B cell (primary cell): ENCODE measurements around the gene ALDH1L2. TPM values are rescaled to one million over a fixed set of nuclear protein-coding genes. Genes with fewer than 3 reads are reported as not detected.

Experiments
- ATAC-seq: fragments of 200-7000 bp; cut with Tn5 transposase; one replicate; pipeline ENCODE4 v1.10.0; 2021; ENCODE audit warnings: low read depth, mild to moderate bottlenecking, moderate number of reproducible peaks, moderate library complexity
- CTCF ChIA-PET: fragments of 350-600 bp; sonication (Branson Sonifier 250); formaldehyde crosslinking; loops from one replicate; lab custom pipeline; 2021; ENCODE audit warnings: antibody characterized with exemption, inconsistent platforms; lab: Charles Lee
- POLR2A ChIA-PET: fragments of 350-600 bp; sonication (Branson Sonifier 250); formaldehyde crosslinking; loops from one replicate; lab custom pipeline; 2021; ENCODE audit warnings: antibody characterized with exemption; lab: Charles Lee
- DNase-seq: peaks from one replicate; pipeline ENCODE4 v3.0.0; 2013
- H2AFZ ChIP-seq: 2 replicates; pipeline ENCODE4 v1.6.1; 2012; ENCODE audit warnings: mild to moderate bottlenecking, low read depth, low read length; ENCODE audit not compliant: insufficient read depth, poor library complexity, severe bottlenecking
- H3K27ac ChIP-seq, 2 donors: 1 replicate in 1 of 2; 2 replicates in 1 of 2; pipeline ENCODE4 v1.5.1; 2012 to 2013; ENCODE audit warnings: low read length in 2 of 2, mild to moderate bottlenecking in 2 of 2, moderate library complexity in 1 of 2
- H3K27me3 ChIP-seq, 4 experiments: fragments of 200-600 bp in 1 of 4; sonication (generic) in 1 of 4; replicated peaks in 1 of 4; 1 replicate in 2 of 4; 2 replicates in 2 of 4; pipeline versions ENCODE4 v1.6.1 to v1.7.0; 2013 to 2016; ENCODE audit warnings: low read length in 3 of 4, mild to moderate bottlenecking in 2 of 4, mixed read lengths in 1 of 4, moderate library complexity in 1 of 4; ENCODE audit not compliant: insufficient read depth in 4 of 4, control insufficient read depth in 3 of 4; ENCODE audit errors: control extremely low read depth in 1 of 4
- H3K36me3 ChIP-seq, 2 experiments: replicated peaks in 1 of 2; 1 replicate in 1 of 2; 2 replicates in 1 of 2; pipeline versions ENCODE4 v1.6.1 to v1.7.1; 2013; ENCODE audit warnings: low read length in 1 of 2; ENCODE audit not compliant: insufficient read depth in 2 of 2, control insufficient read depth in 1 of 2; ENCODE audit errors: control extremely low read depth in 1 of 2, extremely low read depth in 1 of 2
- H3K4me1 ChIP-seq, 2 donors: fragments of 200-600 bp in 1 of 2; sonication (generic) in 1 of 2; 1 replicate in 1 of 2; 2 replicates in 1 of 2; pipeline versions ENCODE4 v1.5.1 to v1.6.1; 2013 to 2017; ENCODE audit warnings: low read length in 2 of 2; ENCODE audit not compliant: control insufficient read depth in 2 of 2, insufficient read depth in 2 of 2
- H3K4me2 ChIP-seq: replicated peaks from 2 replicates; pipeline ENCODE3; 2012; ENCODE audit warnings: mild to moderate bottlenecking, low read depth, low read length; ENCODE audit not compliant: poor library complexity, severe bottlenecking
- H3K4me3 ChIP-seq, 5 experiments: fragments of 200-600 bp in 1 of 5; sonication (generic) in 1 of 5; 1 replicate in 3 of 5; 2 replicates in 2 of 5; pipeline versions ENCODE4 v1.5.1 to v1.7.0; 2011 to 2016; ENCODE audit warnings: low read length in 4 of 5, mild to moderate bottlenecking in 4 of 5, low read depth in 2 of 5, control low read depth in 1 of 5, moderate library complexity in 1 of 5; ENCODE audit not compliant: insufficient read depth in 1 of 5; ENCODE audit errors: control extremely low read depth in 1 of 5, extremely low read depth in 1 of 5
- H3K79me2 ChIP-seq: fragments of 200-600 bp; sonication (generic); one replicate; pipeline ENCODE4 v1.6.0; 2016; ENCODE audit warnings: low read length; ENCODE audit not compliant: control insufficient read depth, insufficient read depth
- H3K9ac ChIP-seq: fragments of 200-600 bp; sonication (generic); 2 replicates; pipeline ENCODE4 v1.6.1; 2017; ENCODE audit warnings: mild to moderate bottlenecking, low read length, moderate library complexity
- H3K9me3 ChIP-seq, 3 donors: one replicate each; pipeline versions ENCODE4 v1.6.1 to v1.7.1; 2013; ENCODE audit warnings: low read length in 2 of 3; ENCODE audit not compliant: control insufficient read depth in 2 of 3, insufficient read depth in 1 of 3; ENCODE audit errors: control extremely low read depth in 1 of 3
- H4K20me1 ChIP-seq: 2 replicates; pipeline ENCODE4 v1.6.0; 2012; ENCODE audit warnings: mild to moderate bottlenecking, low read length; ENCODE audit not compliant: insufficient read depth, control insufficient read depth, poor library complexity, severe bottlenecking
- H3K27ac Mint-ChIP-seq: one replicate; pipeline ENCODE4 v1.8.0; 2021; ENCODE audit warnings: mixed read lengths
- H3K27me3 Mint-ChIP-seq: one replicate; pipeline ENCODE4 v1.8.0; 2021; ENCODE audit warnings: mixed read lengths
- H3K4me1 Mint-ChIP-seq: one replicate; pipeline ENCODE4 v1.8.0; 2021; ENCODE audit warnings: mixed read lengths
- H3K4me3 Mint-ChIP-seq: one replicate; pipeline ENCODE4 v1.8.0; 2021; ENCODE audit warnings: mixed read lengths
- H3K9me3 Mint-ChIP-seq: one replicate; pipeline ENCODE4 v1.8.0; 2022; ENCODE audit warnings: mixed read lengths; ENCODE audit not compliant: insufficient read depth
- CTCF ChIP-seq: fragments of 200-600 bp; IDR thresholded peaks from one replicate; pipeline ENCODE4 v1.8.0; 2022; ENCODE audit warnings: antibody characterized with exemption, mild to moderate bottlenecking
- EZH2 ChIP-seq: IDR thresholded peaks from 2 replicates; pipeline ENCODE4 v1.6.1; 2012; ENCODE audit warnings: borderline replicate concordance, low read depth, mild to moderate bottlenecking, moderate library complexity, low read length; ENCODE audit not compliant: insufficient read depth, poor library complexity, severe bottlenecking
- WGBS: methylation state at CpG from one replicate; pipeline ENCODE4 v1.1.5; 2013; ENCODE audit warnings: missing lambda C conversion rate; ENCODE audit not compliant: insufficient coverage; 5-methylcytosine and 5-hydroxymethylcytosine counted together
- intact Hi-C: fragments of 100-400 bp; cut with micrococcal nuclease; formaldehyde crosslinking; loops from one replicate; pipeline ENCODE4 v1.10.0; 2022
- polyA plus RNA-seq: library from polyadenylated mRNA; depleted of rRNA; stranded (reverse); fragments of >200 nt; gene quantifications from 2 replicates; pipeline ENCODE4 v1.2.3, GENCODE V29; 2012
- total RNA-seq, 2 donors: library from RNA; stranded (reverse); fragments of 120-200 nt in 1 of 2; gene quantifications; 1 replicate in 1 of 2; 2 replicates in 1 of 2; pipeline versions ENCODE4 v1.2.3 to v1.2.4, GENCODE V29; 2013 to 2022

The ALDH1L2 gene
- total and polyA plus RNA-seq, 2 donors (not counting 1 experiment from before 2014, with no cell fraction given): 0.04 to 0.32 TPM

GRCh38 chr12:105032703-105033357 is 51.4 kb downstream of the ALDH1L2 start:
- no peak overlapping the region for H3K4me2 ChIP-seq
- Mint-ChIP-seq H3K27me3 (no peaks in the 10 kb centered on the region), H3K4me1 (peaks cover 16% of the 10 kb centered on the region), H3K27ac (no peak overlapping the region), H3K9me3 (no peaks in the 10 kb centered on the region), H3K4me3 (no peak overlapping the region)
- ChIA-PET CTCF (interaction anchor here (0.7 to 1.4 kb wide), 2 partner anchors 146 to 651 kb away, joined by 3 to 5 read pairs; no protein-coding TSS in a partner anchor), POLR2A (no interaction called here)
- TF ChIP-seq CTCF: no peak
- no peak for TF ChIP-seq EZH2
- no peak overlapping the region for H2AFZ ChIP-seq
- ATAC-seq (no peak), DNase-seq (no peak)
- intact Hi-C loops: no loop called here
- peaks cover 8 to 15% of the 10 kb centered on the region in 2 donors for H3K4me1 ChIP-seq
- no peaks in the 10 kb centered on the region for H3K36me3 ChIP-seq
- no peaks in the 10 kb centered on the region for H3K79me2 ChIP-seq
- peaks cover 0 to 2% (median 0%) of the 10 kb centered on the region in 3 donors for H3K9me3 ChIP-seq
- H3K4me3 ChIP-seq: no peak overlapping the region
- H3K27me3 ChIP-seq: no peaks in the 10 kb centered on the region
- WGBS: 100% methylated on average over 2 of the region's 4 CpGs
- H3K27ac ChIP-seq: no peak overlapping the region
- no peaks in the 10 kb centered on the region for H4K20me1 ChIP-seq
- H3K9ac ChIP-seq: no peak overlapping the region
